SK-N-SH (cell line): ENCODE measurements around the gene SP110. TPM values are rescaled to one million over a fixed set of nuclear protein-coding genes. Genes with fewer than 3 reads are reported as not detected.

ENCODE experiments used
- CTCF ChIA-PET: fragments of 300-600, 350-600 bp; formaldehyde crosslinking; extraction: SDS; loops from one replicate; lab custom pipeline; 2021; lab: Yijun Ruan, JAX
- POLR2A ChIA-PET: fragments of 350-600 bp; sonication (Branson Sonifier 250); formaldehyde crosslinking; extraction: SDS; loops from one replicate; lab custom pipeline; 2020; ENCODE audit warnings: antibody characterized with exemption, inconsistent platforms; lab: Yijun Ruan, JAX
- DNase-seq: peaks from one replicate; pipeline ENCODE4 v3.0.0; 2012
- H2AFZ ChIP-seq: fragments of 200-600 bp; sonication (generic); 2 replicates; pipeline ENCODE4 v1.8.1; 2016; ENCODE audit warnings: antibody characterized with exemption, mild to moderate bottlenecking, low read depth
- H3F3A ChIP-seq: fragments of 200-600 bp; sonication (generic); replicated peaks from 2 replicates; pipeline ENCODE3; 2016; ENCODE audit warnings: antibody characterized with exemption, mild to moderate bottlenecking; ENCODE audit not compliant: insufficient read depth
- H3K27ac ChIP-seq, 2 experiments: fragments of 200-500 bp in 1 of 2; fragments of 200-600 bp in 1 of 2; sonication (Bioruptor generic) in 1 of 2; sonication (generic), shearing (Covaris generic) in 1 of 2; 2 replicates each; pipeline versions ENCODE4 v1.5.1 to v1.6.1; 2014 to 2016; ENCODE audit warnings: low read depth in 2 of 2, inconsistent platforms in 1 of 2, low read length in 1 of 2, mild to moderate bottlenecking in 1 of 2, mixed read lengths in 1 of 2
- H3K27me3 ChIP-seq: fragments of 200-600 bp; sonication (generic), shearing (Covaris generic); 2 replicates; pipeline ENCODE4 v1.6.1; 2016; ENCODE audit warnings: mixed run types; ENCODE audit not compliant: insufficient read depth
- H3K36me3 ChIP-seq, 2 experiments: fragments of 200-500 bp in 1 of 2; fragments of 200-600 bp in 1 of 2; sonication (Bioruptor generic) in 1 of 2; sonication (generic) in 1 of 2; replicated peaks in 1 of 2; 2 replicates each; pipeline versions ENCODE3 to v1.5.1; 2014 to 2016; ENCODE audit warnings: low read length in 1 of 2, mild to moderate bottlenecking in 1 of 2; ENCODE audit not compliant: insufficient read depth in 2 of 2, control insufficient read depth in 1 of 2
- H3K4me1 ChIP-seq, 2 experiments: fragments of 200-500 bp in 1 of 2; fragments of 200-600 bp in 1 of 2; sonication (Bioruptor generic) in 1 of 2; sonication (generic), shearing (Covaris generic) in 1 of 2; 2 replicates each; pipeline versions ENCODE4 v1.5.1 to v1.6.1; 2014 to 2016; ENCODE audit warnings: low read depth in 1 of 2, low read length in 1 of 2, mixed run types in 1 of 2; ENCODE audit not compliant: insufficient read depth in 2 of 2, control insufficient read depth in 1 of 2
- H3K4me2 ChIP-seq: fragments of 200-600 bp; sonication (generic), shearing (Covaris generic); 2 replicates; pipeline ENCODE4 v1.6.1; 2017; ENCODE audit warnings: mixed run types
- H3K4me3 ChIP-seq, 2 experiments: fragments of 200-500 bp in 1 of 2; fragments of 200-600 bp in 1 of 2; sonication (Bioruptor generic) in 1 of 2; sonication (generic), shearing (Covaris generic) in 1 of 2; 2 replicates each; pipeline versions ENCODE4 v1.5.1 to v1.8.1; 2014 to 2016; ENCODE audit warnings: low read depth in 2 of 2, inconsistent platforms in 1 of 2, low read length in 1 of 2, mild to moderate bottlenecking in 1 of 2, mixed read lengths in 1 of 2, moderate library complexity in 1 of 2
- H3K79me2 ChIP-seq: fragments of 200-600 bp; sonication (generic); 2 replicates; pipeline ENCODE4 v1.8.1; 2017; ENCODE audit warnings: mild to moderate bottlenecking; ENCODE audit not compliant: insufficient read depth
- H3K9ac ChIP-seq: fragments of 200-600 bp; sonication (generic); 2 replicates; pipeline ENCODE4 v1.6.1; 2017; ENCODE audit warnings: mixed run types
- H3K9me2 ChIP-seq: fragments of 200-600 bp; sonication (generic); 2 replicates; pipeline ENCODE4 v1.6.1; 2017; ENCODE audit warnings: mixed run types
- H3K9me3 ChIP-seq: fragments of 200-600 bp; sonication (generic); 2 replicates; pipeline ENCODE4 v1.6.1; 2017; ENCODE audit warnings: mixed run types, mild to moderate bottlenecking, moderate library complexity
- H4K20me1 ChIP-seq: fragments of 200-600 bp; sonication (generic); 2 replicates; pipeline ENCODE4 v1.6.1; 2017; ENCODE audit warnings: mild to moderate bottlenecking, mixed run types; ENCODE audit not compliant: insufficient read depth
- CHD2 ChIP-seq: fragments of 150-350 bp; IDR thresholded peaks from 2 replicates; pipeline ENCODE4 v1.6.1; 2018; ENCODE audit warnings: low read length; ENCODE audit not compliant: partially characterized antibody
- ELF1 ChIP-seq: IDR thresholded peaks from 2 replicates; pipeline ENCODE4 v1.4.0; 2012
- EP300 ChIP-seq, 2 experiments: IDR thresholded peaks; 2 replicates each; pipeline versions ENCODE4 v1.4.0 to v1.6.1; 2012; ENCODE audit warnings: borderline replicate concordance in 1 of 2, low read depth in 1 of 2, low read length in 1 of 2
- EZH2phosphoT487 ChIP-seq: fragments of 200-600 bp; sonication (generic); IDR thresholded peaks from 2 replicates; pipeline ENCODE4 v1.6.1; 2017; ENCODE audit warnings: low read depth, mixed run types, mild to moderate bottlenecking, antibody characterized with exemption, moderate library complexity, borderline replicate concordance
- FOSL2 ChIP-seq: IDR thresholded peaks from 2 replicates; pipeline ENCODE4 v1.4.0; 2012; ENCODE audit warnings: low read depth, mild to moderate bottlenecking, moderate library complexity, borderline replicate concordance
- FOXJ3 ChIP-seq: sonication (generic); formaldehyde crosslinking; IDR thresholded peaks from 2 replicates; pipeline ENCODE4 v1.5.1; 2020; ENCODE audit warnings: mild to moderate bottlenecking, missing genetic modification reagents
- GABPA ChIP-seq: IDR thresholded peaks from 2 replicates; pipeline ENCODE4 v1.4.0; 2012; ENCODE audit warnings: low read depth, mild to moderate bottlenecking
- GATA2 ChIP-seq: sonication (generic); formaldehyde crosslinking; IDR thresholded peaks from 2 replicates; pipeline ENCODE4 v1.5.0; 2020; ENCODE audit warnings: mild to moderate bottlenecking, missing genetic modification reagents
- JUND ChIP-seq: IDR thresholded peaks from 2 replicates; pipeline ENCODE4 v1.4.0; 2012
- MAX ChIP-seq: IDR thresholded peaks from 2 replicates; pipeline ENCODE4 v1.4.0; 2012; ENCODE audit warnings: low read depth
- NFIC ChIP-seq: IDR thresholded peaks from 2 replicates; pipeline ENCODE4 v1.4.0; 2012; ENCODE audit warnings: borderline replicate concordance
- PBX3 ChIP-seq: IDR thresholded peaks from 2 replicates; pipeline ENCODE4; 2012
- POLR2AphosphoS5 ChIP-seq: IDR thresholded peaks from 2 replicates; pipeline ENCODE4 v1.6.1; 2012; ENCODE audit warnings: low read depth, low read length
- RAD21 ChIP-seq: IDR thresholded peaks from 2 replicates; pipeline ENCODE4 v1.6.1; 2012; ENCODE audit warnings: mild to moderate bottlenecking, low read length
- REST ChIP-seq: IDR thresholded peaks from 2 replicates; pipeline ENCODE4 v1.6.1; 2012; ENCODE audit warnings: mild to moderate bottlenecking, low read depth, low read length, moderate library complexity
- RXRA ChIP-seq: IDR thresholded peaks from 2 replicates; pipeline ENCODE4 v1.4.0; 2012; ENCODE audit warnings: low read depth, mild to moderate bottlenecking, borderline replicate concordance
- TAF1 ChIP-seq: IDR thresholded peaks from 2 replicates; pipeline ENCODE4 v1.6.1; 2012; ENCODE audit warnings: low read depth, mild to moderate bottlenecking, low read length, moderate library complexity, borderline replicate concordance
- TEAD4 ChIP-seq: IDR thresholded peaks from 2 replicates; pipeline ENCODE4 v1.4.0; 2012; ENCODE audit warnings: mild to moderate bottlenecking, borderline replicate concordance; ENCODE audit not compliant: insufficient read depth
- YY1 ChIP-seq: IDR thresholded peaks from 2 replicates; pipeline ENCODE4 v1.4.0; 2012; ENCODE audit warnings: low read depth, mild to moderate bottlenecking
- WGBS: methylation state at CpG from one replicate; pipeline ENCODE4 v1.1.6; 2017; ENCODE audit warnings: low lambda C conversion rate; 5-methylcytosine and 5-hydroxymethylcytosine counted together
- polyA plus RNA-seq, 3 experiments: library from polyadenylated mRNA; depleted of rRNA; stranded (reverse); fragments of >200 nt; gene quantifications; 2 replicates each; pipeline ENCODE4 v1.2.3, GENCODE V29; 2012
- TF ChIP-seq, protein P1 (sequence below): fragments of 150-350 bp; IDR thresholded peaks from 2 replicates; pipeline ENCODE4 v1.6.1; 2017; ENCODE audit warnings: antibody characterized with exemption, low read length, low read depth, borderline replicate concordance
- TF ChIP-seq, protein P2 (sequence below): fragments of 150-350 bp; IDR thresholded peaks from 2 replicates; pipeline ENCODE4 v1.6.1; 2016; ENCODE audit warnings: mild to moderate bottlenecking, low read depth, low read length

SP110 gene
- polyA plus RNA-seq, 1 of the 3 experiments (the other 2 are of a cell fraction): 10.4 TPM

GRCh38 chr2:230153390-230153976 is 66.3 kb downstream of the SP110 start:
- 6% methylated on average over 2 of the region's 2 CpGs for WGBS
- Histone ChIP-seq H3K9ac (no peak overlapping the region), H3K36me3 (no peaks in the 10 kb centered on the region), H4K20me1 (no peaks in the 10 kb centered on the region), H3F3A (no peaks in the 10 kb centered on the region), H3K4me3 (no peak overlapping the region), H3K9me2 (no peaks in the 10 kb centered on the region), H3K4me2 (no peak overlapping the region), H2AFZ (no peak overlapping the region), H3K27me3 (no peaks in the 10 kb centered on the region), H3K4me1 (no peaks in the 10 kb centered on the region), H3K9me3 (no peaks in the 10 kb centered on the region), H3K79me2 (no peaks in the 10 kb centered on the region), H3K27ac (no peak overlapping the region)
- ChIA-PET POLR2A (no interaction called here), CTCF (interaction anchor here (0.7 kb wide), 1 partner anchor 8 kb away, joined by 3 read pairs; no protein-coding TSS in a partner anchor)
- DNase-seq: no peak
- TF ChIP-seq EP300 (IDR thresholded peaks at IDR 0.05; ENCODE audit: borderline replicate concordance in 1 of 2, low read depth in 1 of 2, low read length in 1 of 2): no peak
- no peak for TF ChIP-seq JUND
- no peak for TF ChIP-seq NFIC
- no peak for TF ChIP-seq GATA2 (CRISPR knock-in tag)
- TF ChIP-seq, protein P1, sequence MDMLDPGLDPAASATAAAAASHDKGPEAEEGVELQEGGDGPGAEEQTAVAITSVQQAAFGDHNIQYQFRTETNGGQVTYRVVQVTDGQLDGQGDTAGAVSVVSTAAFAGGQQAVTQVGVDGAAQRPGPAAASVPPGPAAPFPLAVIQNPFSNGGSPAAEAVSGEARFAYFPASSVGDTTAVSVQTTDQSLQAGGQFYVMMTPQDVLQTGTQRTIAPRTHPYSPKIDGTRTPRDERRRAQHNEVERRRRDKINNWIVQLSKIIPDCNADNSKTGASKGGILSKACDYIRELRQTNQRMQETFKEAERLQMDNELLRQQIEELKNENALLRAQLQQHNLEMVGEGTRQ: no peak
- no peak for TF ChIP-seq ELF1
- TF ChIP-seq YY1: no peak
- TF ChIP-seq CHD2: no peak
- TF ChIP-seq EZH2phosphoT487: no peak

DNA sequence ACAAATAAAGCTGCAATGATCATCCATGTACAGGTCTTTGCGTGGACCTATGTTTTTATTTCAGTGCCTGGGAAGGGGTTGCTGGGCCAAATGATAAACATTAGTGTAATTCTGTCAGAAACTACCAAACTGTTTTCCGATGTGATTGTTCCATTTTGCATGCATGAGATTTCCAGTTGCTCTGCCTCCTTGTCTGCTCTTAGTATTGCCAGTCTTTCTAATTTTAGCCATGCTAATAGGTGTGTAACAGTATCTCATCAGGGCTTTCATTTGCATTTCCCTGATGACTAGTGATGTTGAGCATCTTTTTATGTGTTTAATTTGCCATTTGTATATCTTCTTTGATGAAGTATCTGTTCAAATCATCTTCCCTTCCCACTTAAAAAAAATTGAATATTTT is 67.5 kb downstream of the SP110 start:
- Histone ChIP-seq H3K9me2 (no peaks in the 10 kb centered on the region), H3F3A (no peaks in the 10 kb centered on the region), H3K27ac (no peak overlapping the region), H3K79me2 (no peaks in the 10 kb centered on the region), H3K36me3 (no peaks in the 10 kb centered on the region), H3K9me3 (no peaks in the 10 kb centered on the region), H3K27me3 (no peaks in the 10 kb centered on the region), H4K20me1 (no peaks in the 10 kb centered on the region), H3K4me1 (no peaks in the 10 kb centered on the region), H2AFZ (no peak overlapping the region), H3K9ac (no peak overlapping the region), H3K4me3 (no peak overlapping the region), H3K4me2 (no peak overlapping the region)
- DNase-seq: no peak
- ChIA-PET CTCF (no interaction called here), POLR2A (no interaction called here)
- 61% methylated on average over 2 of the region's 2 CpGs for WGBS
- TF ChIP-seq, protein P1: no peak
- TF ChIP-seq RAD21 (no peak), PBX3 (no peak), TEAD4 (no peak), FOXJ3 (CRISPR knock-in tag) (no peak), MAX (no peak), GABPA (no peak), REST (no peak), TAF1 (no peak), POLR2AphosphoS5 (no peak), YY1 (no peak), RXRA (no peak), FOSL2 (no peak)
- TF ChIP-seq, protein P2, sequence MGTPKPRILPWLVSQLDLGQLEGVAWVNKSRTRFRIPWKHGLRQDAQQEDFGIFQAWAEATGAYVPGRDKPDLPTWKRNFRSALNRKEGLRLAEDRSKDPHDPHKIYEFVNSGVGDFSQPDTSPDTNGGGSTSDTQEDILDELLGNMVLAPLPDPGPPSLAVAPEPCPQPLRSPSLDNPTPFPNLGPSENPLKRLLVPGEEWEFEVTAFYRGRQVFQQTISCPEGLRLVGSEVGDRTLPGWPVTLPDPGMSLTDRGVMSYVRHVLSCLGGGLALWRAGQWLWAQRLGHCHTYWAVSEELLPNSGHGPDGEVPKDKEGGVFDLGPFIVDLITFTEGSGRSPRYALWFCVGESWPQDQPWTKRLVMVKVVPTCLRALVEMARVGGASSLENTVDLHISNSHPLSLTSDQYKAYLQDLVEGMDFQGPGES: no peak
